GM12878 (cell line): ENCODE measurements around the gene PRTN3. TPM values are rescaled to one million over a fixed set of nuclear protein-coding genes. Genes with fewer than 3 reads are reported as not detected.
A peak's percentile ranks its signal among the peaks of the same experiment; 100 is the strongest.

Experiments used
- ATAC-seq: fragments of 200-7000 bp; cut with Tn5 transposase; 3 replicates; pipeline ENCODE4 v1.9.1; 2020; ENCODE audit warnings: mild to moderate bottlenecking, moderate library complexity
- Bru-seq: library from RNA; stranded (reverse); fragments of 400-500 nt; gene quantifications from one replicate; lab custom pipeline; 2021; lab: Mats Ljungman, UMichigan
- BruChase-seq, 2 experiments: library from RNA; stranded (reverse); fragments of 400-500 nt; gene quantifications; one replicate each; lab custom pipeline; 2021; lab: Mats Ljungman, UMichigan
- BruUV-seq: library from RNA; stranded (reverse); fragments of 400-500 nt; replicated peaks from 2 replicates; lab custom pipeline; 2021; lab: Mats Ljungman, UMichigan
- CTCF ChIA-PET: fragments of 300-600 bp; sonication (Branson Sonifier 250); formaldehyde crosslinking; extraction: SDS; loops from one replicate; lab custom pipeline; 2021; ENCODE audit warnings: inconsistent platforms; lab: Yijun Ruan, JAX
- POLR2A ChIA-PET: fragments of 350-600 bp; formaldehyde crosslinking; extraction: SDS; loops from one replicate; lab custom pipeline; 2021; ENCODE audit warnings: inconsistent platforms; lab: Charles Lee
- RAD21 ChIA-PET: fragments of 300-600 bp; sonication (Branson Sonifier 250); formaldehyde crosslinking; loops from one replicate; lab custom pipeline; 2023; ENCODE audit warnings: antibody characterized with exemption; ENCODE audit not compliant: unreplicated experiment; lab: Charles Lee
- SMC1A ChIA-PET: fragments of 300-600 bp; sonication (Branson Sonifier 250); formaldehyde crosslinking; loops from one replicate; lab custom pipeline; 2023; ENCODE audit not compliant: unreplicated experiment, uncharacterized antibody; lab: Charles Lee
- DNase-seq: peaks from one replicate; pipeline ENCODE4 v3.0.0-alpha.2; 2011; ENCODE audit warnings: low read depth, low spot score
- FAIRE-seq: peaks from 3 replicates; lab custom pipeline; 2011; peaks lifted over from hg19 to GRCh38; lab: Jason Lieb, UNC
- H2AFZ ChIP-seq: 2 replicates; pipeline ENCODE4 v1.6.0; 2011; ENCODE audit warnings: low read depth, low read length, control low read depth; ENCODE audit not compliant: control insufficient read depth
- H3K27ac ChIP-seq: 2 replicates; pipeline ENCODE4 v1.5.1; 2011; ENCODE audit warnings: control low read depth; ENCODE audit not compliant: control insufficient read depth, insufficient read depth
- H3K27me3 ChIP-seq, 2 experiments: replicated peaks in 1 of 2; 2 replicates each; pipeline versions ENCODE4 v1.6.0 to v1.6.1; 2011; ENCODE audit warnings: low read length in 1 of 2; ENCODE audit not compliant: control insufficient read depth in 2 of 2, insufficient read depth in 2 of 2
- H3K36me3 ChIP-seq, 2 experiments: 2 replicates each; pipeline ENCODE4 v1.5.1; 2011; ENCODE audit warnings: low read length in 1 of 2; ENCODE audit not compliant: control insufficient read depth in 2 of 2, insufficient read depth in 2 of 2
- H3K4me1 ChIP-seq: 2 replicates; pipeline ENCODE4 v1.6.1; 2011; ENCODE audit warnings: mild to moderate bottlenecking, low read length, moderate library complexity, mixed read lengths; ENCODE audit not compliant: control insufficient read depth, insufficient read depth
- H3K4me2 ChIP-seq: 2 replicates; pipeline ENCODE4 v1.6.0; 2011; ENCODE audit warnings: control low read depth; ENCODE audit not compliant: control insufficient read depth, insufficient read depth
- H3K4me3 ChIP-seq: fragments of 200-600 bp; sonication (generic); 2 replicates; pipeline ENCODE4 v1.5.1; 2016
- H3K79me2 ChIP-seq: 2 replicates; pipeline ENCODE4 v1.6.0; 2011; ENCODE audit warnings: low read length; ENCODE audit not compliant: control insufficient read depth, insufficient read depth
- H3K9ac ChIP-seq: 2 replicates; pipeline ENCODE4 v1.8.0; 2011; ENCODE audit warnings: low read length, control low read depth, mixed read lengths; ENCODE audit not compliant: control insufficient read depth, insufficient read depth
- H3K9me3 ChIP-seq: replicated peaks from 3 replicates; pipeline ENCODE4 v1.5.1; 2011; ENCODE audit warnings: mild to moderate bottlenecking, low read length; ENCODE audit not compliant: control insufficient read depth, insufficient read depth
- H4K20me1 ChIP-seq: 2 replicates; pipeline ENCODE4 v1.6.0; 2011; ENCODE audit not compliant: control insufficient read depth, insufficient read depth
- POU2F2 ChIP-seq: IDR thresholded peaks from 3 replicates; pipeline ENCODE4 v1.6.1; 2011; ENCODE audit warnings: low read depth, mild to moderate bottlenecking, low read length, borderline replicate concordance
- RBBP5 ChIP-seq: fragments of 200-600 bp; sonication (generic); conservative IDR thresholded peaks from 2 replicates; pipeline ENCODE4 v1.6.1; 2016
- SPI1 ChIP-seq: IDR thresholded peaks from 2 replicates; pipeline ENCODE4 v1.6.1; 2011; ENCODE audit warnings: low read depth, mild to moderate bottlenecking, low read length, moderate library complexity, borderline replicate concordance; ENCODE audit not compliant: insufficient read depth
- STAT1 ChIP-seq: fragments of 450-650 bp; conservative IDR thresholded peaks from 2 replicates; pipeline ENCODE4 v1.6.1; 2014; ENCODE audit warnings: antibody characterized with exemption, mild to moderate bottlenecking
- TAF1 ChIP-seq: IDR thresholded peaks from 2 replicates; pipeline ENCODE4 v1.6.1; 2011; ENCODE audit warnings: mild to moderate bottlenecking, low read depth, low read length, borderline replicate concordance
- WGBS: methylation state at CpG from one replicate; pipeline ENCODE4 v1.1.6; 2016; ENCODE audit warnings: low lambda C conversion rate; ENCODE audit not compliant: insufficient replicate concordance, insufficient coverage; ENCODE audit errors: missing lambda C conversion rate; 5-methylcytosine and 5-hydroxymethylcytosine counted together
- in situ Hi-C: fragments of 300-500 bp; cut with MboI; formaldehyde crosslinking; loops from 9 replicates; pipeline ENCODE4 v1.14.3; 2018; ENCODE audit warnings: mixed read lengths
- intact Hi-C: fragments of 100-400 bp; cut with micrococcal nuclease; formaldehyde crosslinking; loops from one replicate; pipeline ENCODE4 v1.14.2; 2022; ENCODE audit not compliant: unreplicated experiment
- long read RNA-seq, 2 experiments: library from polyadenylated mRNA; unstranded; transcript quantifications; one replicate each; pipeline ENCODE4 v2.0.0, GENCODE V29; 2019 to 2020
- polyA minus RNA-seq, 3 experiments: library from RNA; depleted of rRNA, polyadenylated mRNA; stranded (reverse); fragments of >200 nt; gene quantifications; 2 replicates each; pipeline ENCODE4 v1.2.3, GENCODE V29; 2011
- polyA plus RNA-seq, 11 experiments: library from polyadenylated mRNA; depleted of rRNA in 4 of 11; unstranded in 6 of 11; stranded (reverse) in 5 of 11; fragments of >200 nt; fragmentation: Nextera tagmentation in 4 of 11; fragmentation: Illumina TruSeq in 1 of 11; extraction: Ambion mirVana in 4 of 11; extraction: Trizol in 1 of 11; gene quantifications; 1 replicate in 1 of 11; 2 replicates in 10 of 11; pipeline versions ENCODE4 v1.2.1 to v1.2.3, GENCODE V29; 2011 to 2016; ENCODE audit warnings: inconsistent platforms in 2 of 11, missing spikeins in 2 of 11, low read depth in 1 of 11
- total RNA-seq, 4 experiments: library from RNA; depleted of rRNA in 3 of 4; stranded (reverse); fragments of >200 nt in 3 of 4; fragmentation: Illumina TruSeq in 1 of 4; extraction: Trizol in 1 of 4; gene quantifications; 2 replicates each; pipeline versions ENCODE4 v1.2.1 to v1.2.3, GENCODE V29; 2013 to 2021

Gene PRTN3
- not detected in 2 replicates for total RNA-seq (2013; cell fraction: nucleolus; rRNA removed)
- total RNA-seq (2014; rRNA removed), result not detected in 2 replicates
- total RNA-seq (2014; rRNA removed; fragmentation: Illumina TruSeq; extraction: Trizol), result not detected in 2 replicates
- total RNA-seq (2021), result not detected in 2 replicates
- not detected for polyA plus RNA-seq (2011; ENCODE audit: low read depth)
- polyA plus RNA-seq (2011; rRNA removed), result 0.08 TPM in 1 of 2 replicates, not detected in the other
- 0.10 TPM in 1 of 2 replicates, not detected in the other for polyA plus RNA-seq (2011; cell fraction: cytosol; rRNA removed)
- polyA plus RNA-seq (2011; cell fraction: nucleus; rRNA removed), result not detected in 2 replicates
- polyA plus RNA-seq (2012), result not detected in 2 replicates
- not detected in 2 replicates for polyA plus RNA-seq (2014; fragmentation: Illumina TruSeq; extraction: Trizol)
- polyA plus RNA-seq (2014; fragmentation: Nextera tagmentation; extraction: Ambion mirVana), result not detected
- polyA plus RNA-seq (2014; rRNA removed), result not detected in 2 replicates
- polyA plus RNA-seq (2016; fragmentation: Nextera tagmentation; extraction: Ambion mirVana), result not detected
- not detected in 2 replicates for polyA minus RNA-seq (2011; rRNA and poly(A)+ RNA removed)
- not detected in 2 replicates for polyA minus RNA-seq (2011; cell fraction: cytosol; rRNA and poly(A)+ RNA removed)
- polyA minus RNA-seq (2011; cell fraction: nucleus; rRNA and poly(A)+ RNA removed), result not detected in 2 replicates
- not detected for Bru-seq, nascent RNA
- BruChase-seq, experiment 1, labeled RNA remaining after a 6-hour chase, result not detected
- not detected for BruChase-seq, experiment 2, labeled RNA remaining after a 2-hour chase
- long read RNA-seq, experiment 1, result 0 reads
- long read RNA-seq, experiment 2, result 0 reads

- Histone ChIP-seq H3K9me3 (no peaks in the 10 kb centered on the region; the same call in 2 of the 3 replicates), H3K4me3 (no peak within 1 kb of the TSS), H3K27me3 (no peaks in the 10 kb centered on the region; a peak in 1 of 4 replicates), H3K9ac (no peak within 1 kb of the TSS), H3K4me1 (peaks cover 2% of the 10 kb centered on the region; the same call in 1 of the 2 replicates), H2AFZ (no peak within 1 kb of the TSS), H3K36me3 (no peaks in the 10 kb centered on the region), H3K79me2 (no peaks in the 10 kb centered on the region), H4K20me1 (no peaks in the 10 kb centered on the region), H3K27ac (no peak within 1 kb of the TSS), H3K4me2 (no peak within 1 kb of the TSS)
- WGBS, result 23% methylated on average over 24 of the region's 24 CpGs
- BruUV-seq, result no TSS peak
- DNase-seq, result no peak
- ChIA-PET RAD21 (no interaction called here), POLR2A (no interaction called here), CTCF (no interaction called here), SMC1A (no interaction called here)
- in situ Hi-C loops (no loop called here), intact Hi-C loops (no loop called here)
- no peak for ATAC-seq
- FAIRE-seq, result no peak
- no peak for TF ChIP-seq TAF1
- TF ChIP-seq POU2F2, result no peak
- peak; percentile 30; the same call in 1 of the 2 replicates for TF ChIP-seq SPI1
- TF ChIP-seq RBBP5, result no peak
- TF ChIP-seq STAT1, result no peak
These were observed at the start of gene PRTN3 for GRCh38 chr19:840519-841206. Gene PRTN3 (plus strand): TSS chr19:840999. CDS start chr19:841009, 10 bp downstream.
